Endothelial cell of umbilical vein (primary cell): Measurements from ENCODE around the gene LCN15. TPM values are rescaled to one million over a fixed set of nuclear protein-coding genes. Genes with fewer than 3 reads are reported as not detected.

Experiments
- BruUV-seq: library from RNA; stranded (reverse); fragments of 400-500 nt; replicated peaks from 2 replicates; lab custom pipeline; 2021; lab: Mats Ljungman, UMichigan
- CTCF ChIA-PET: fragments of 300-600, 350-600 bp; sonication (Branson Sonifier 250); formaldehyde crosslinking; loops from one replicate; lab custom pipeline; 2021; ENCODE audit warnings: antibody characterized with exemption, inconsistent platforms; lab: Charles Lee
- POLR2A ChIA-PET: fragments of 300-600, 350-600 bp; sonication (Branson Sonifier 250); formaldehyde crosslinking; loops from one replicate; lab custom pipeline; 2021; ENCODE audit warnings: antibody characterized with exemption, inconsistent platforms; lab: Charles Lee
- DNase-seq: peaks from one replicate; pipeline ENCODE4 v3.0.0-alpha.2; 2011; ENCODE audit warnings: low read depth, low spot score
- FAIRE-seq: peaks from 2 replicates; lab custom pipeline; 2011; peaks lifted over from hg19 to GRCh38; lab: Jason Lieb, UNC
- H2AFZ ChIP-seq: 2 replicates; pipeline ENCODE4 v1.6.0; 2012; ENCODE audit warnings: low read depth, low read length, control low read depth, inconsistent platforms
- H3K27ac ChIP-seq: 2 replicates; pipeline ENCODE4 v1.5.1; 2011; ENCODE audit warnings: low read depth, mild to moderate bottlenecking, control low read depth, low read length, moderate library complexity; ENCODE audit not compliant: insufficient read depth
- H3K27me3 ChIP-seq, 2 experiments: 2 replicates each; pipeline versions ENCODE4 v1.6.0 to v1.6.1; 2011; ENCODE audit warnings: low read length in 2 of 2, mixed read lengths in 1 of 2; ENCODE audit not compliant: control insufficient read depth in 2 of 2, insufficient read depth in 2 of 2
- H3K36me3 ChIP-seq, 2 experiments: 2 replicates in 1 of 2; 3 replicates in 1 of 2; pipeline ENCODE4 v1.5.1; 2011; ENCODE audit warnings: low read length in 2 of 2, mild to moderate bottlenecking in 1 of 2, moderate library complexity in 1 of 2; ENCODE audit not compliant: control insufficient read depth in 2 of 2, insufficient read depth in 2 of 2; ENCODE audit errors: extremely low read depth in 1 of 2
- H3K4me1 ChIP-seq: 3 replicates; pipeline ENCODE4 v1.5.1; 2011; ENCODE audit warnings: mild to moderate bottlenecking, low read length; ENCODE audit not compliant: control insufficient read depth, insufficient read depth; ENCODE audit errors: extremely low read depth
- H3K4me2 ChIP-seq: 2 replicates; pipeline ENCODE4 v1.6.1; 2011; ENCODE audit warnings: low read length, control low read depth, mixed read lengths; ENCODE audit not compliant: insufficient read depth
- H3K4me3 ChIP-seq, 3 experiments: fragments of 200-600 bp in 1 of 3; sonication (generic), shearing (Covaris generic) in 1 of 3; replicated peaks in 1 of 3; 2 replicates each; pipeline ENCODE4 v1.5.1; 2011 to 2016; ENCODE audit warnings: control low read depth in 3 of 3, low read length in 3 of 3, mild to moderate bottlenecking in 2 of 3, inconsistent platforms in 1 of 3, low read depth in 1 of 3, moderate library complexity in 1 of 3; ENCODE audit not compliant: insufficient read depth in 1 of 3
- H3K79me2 ChIP-seq: 2 replicates; pipeline ENCODE4 v1.6.0; 2012; ENCODE audit warnings: low read length, inconsistent platforms; ENCODE audit not compliant: control insufficient read depth, insufficient read depth
- H3K9ac ChIP-seq: replicated peaks from 2 replicates; pipeline ENCODE3; 2011; ENCODE audit warnings: low read length, control low read depth; ENCODE audit not compliant: insufficient read depth; ENCODE audit errors: extremely low read depth
- H3K9me1 ChIP-seq: replicated peaks from 3 replicates; pipeline ENCODE4 v1.6.0; 2011; ENCODE audit warnings: mild to moderate bottlenecking, low read length; ENCODE audit not compliant: control insufficient read depth, insufficient read depth; ENCODE audit errors: extremely low read depth
- H3K9me3 ChIP-seq: replicated peaks from 2 replicates; pipeline ENCODE4 v1.5.1; 2012; ENCODE audit warnings: low read length, inconsistent platforms; ENCODE audit not compliant: control insufficient read depth, insufficient read depth
- H4K20me1 ChIP-seq: replicated peaks from 2 replicates; pipeline ENCODE3; 2011; ENCODE audit warnings: mild to moderate bottlenecking, low read length; ENCODE audit not compliant: control insufficient read depth, insufficient read depth; ENCODE audit errors: extremely low read depth
- EZH2 ChIP-seq: IDR thresholded peaks from 2 replicates; pipeline ENCODE4 v1.6.1; 2012; ENCODE audit warnings: borderline replicate concordance, low read depth, mild to moderate bottlenecking, moderate library complexity, low read length, inconsistent platforms; ENCODE audit not compliant: severe bottlenecking
- FOS ChIP-seq: IDR thresholded peaks from 2 replicates; pipeline ENCODE4 v1.6.1; 2011; ENCODE audit warnings: mild to moderate bottlenecking, low read length, moderate library complexity, borderline replicate concordance; ENCODE audit not compliant: insufficient read depth
- GATA2 ChIP-seq: IDR thresholded peaks from 2 replicates; pipeline ENCODE4 v1.7.0; 2011; ENCODE audit warnings: low read depth, mild to moderate bottlenecking, moderate library complexity, mixed read lengths, low read length; ENCODE audit not compliant: insufficient read length, insufficient read depth
- JUN ChIP-seq: IDR thresholded peaks from 2 replicates; pipeline ENCODE4 v1.6.1; 2011; ENCODE audit warnings: borderline replicate concordance, low read depth; ENCODE audit not compliant: insufficient read length, insufficient read depth
- MYC ChIP-seq: IDR thresholded peaks from one replicate; pipeline ENCODE4 v1.6.1; 2011; ENCODE audit warnings: mild to moderate bottlenecking, low read depth, low read length
- POLR2A ChIP-seq: IDR thresholded peaks from 2 replicates; pipeline ENCODE4 v1.6.1; 2012; ENCODE audit warnings: low read depth, mild to moderate bottlenecking, control low read depth, low read length
- POLR2AphosphoS5 ChIP-seq: IDR thresholded peaks from 2 replicates; pipeline ENCODE4 v1.6.1; 2012; ENCODE audit warnings: low read depth, mild to moderate bottlenecking, control low read depth, low read length, moderate library complexity; ENCODE audit not compliant: insufficient read depth
- dilution Hi-C: fragments of 300-500 bp; cut with MboI; formaldehyde crosslinking; loops from one replicate; pipeline ENCODE4 v1.15.0; 2019; ENCODE audit warnings: low sequenced_read_pairs; ENCODE audit not compliant: extremely low pct_ligation_motif_present
- intact Hi-C: fragments of 100-400 bp; cut with micrococcal nuclease; formaldehyde crosslinking; loops from one replicate; pipeline ENCODE4 v1.10.0; 2022
- polyA plus RNA-seq, 4 experiments: library from polyadenylated mRNA; depleted of rRNA in 3 of 4; stranded (reverse) in 3 of 4; unstranded in 1 of 4; fragments of >200 nt; gene quantifications; 2 replicates each; pipeline versions ENCODE4 v1.2.1 to v1.2.3, GENCODE V29; 2011 to 2012; ENCODE audit warnings: missing spikeins in 1 of 4
- total RNA-seq: library from RNA; stranded (reverse); gene quantifications from 2 replicates; pipeline ENCODE4 v1.2.3, GENCODE V29; 2021
- TF ChIP-seq, protein P1 (sequence below), 2 donors: IDR thresholded peaks; 1 replicate in 1 of 2; 2 replicates in 1 of 2; pipeline ENCODE4 v1.5.1; 2011; ENCODE audit warnings: low read length in 2 of 2, mild to moderate bottlenecking in 2 of 2, moderate library complexity in 2 of 2, control low read depth in 1 of 2, inconsistent platforms in 1 of 2, low read depth in 1 of 2; ENCODE audit not compliant: insufficient read depth in 1 of 2; ENCODE audit errors: extremely low read depth in 1 of 2
- TF ChIP-seq, protein P2 (sequence below): IDR thresholded peaks from 2 replicates; pipeline ENCODE4 v1.6.1; 2011; ENCODE audit not compliant: insufficient read depth, insufficient read length

LCN15 gene
- total and polyA plus RNA-seq, 2 donors (not counting 3 experiments of a cell fraction or from before 2014, with no cell fraction given): not detected

DNA sequence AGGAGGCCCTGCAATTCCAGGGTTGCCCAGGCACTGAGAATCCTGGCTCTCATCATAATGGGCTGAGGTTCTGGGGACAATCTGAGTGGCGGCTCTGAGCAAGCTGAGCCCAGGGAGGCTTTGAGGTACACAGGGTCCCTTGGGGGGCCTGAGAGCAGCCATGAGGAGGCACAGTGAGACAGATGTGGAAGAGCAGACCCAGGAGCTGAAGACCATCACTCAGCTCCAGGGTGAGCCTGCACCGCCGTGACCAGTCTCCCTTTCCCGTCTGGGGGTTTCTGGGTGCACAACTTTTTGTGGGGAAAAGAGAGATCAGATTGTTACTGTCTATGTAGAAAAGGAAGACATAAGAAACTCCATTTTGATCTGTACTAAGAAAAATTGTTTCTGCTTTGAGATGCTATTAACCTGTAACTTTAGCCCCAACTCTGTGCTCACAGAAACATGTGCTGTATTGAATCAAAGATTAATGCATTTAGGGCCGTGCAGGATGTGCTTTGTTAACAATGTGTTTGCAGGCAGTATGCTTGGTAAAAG, 32.0 kb upstream of the LCN15 start, which contains the start of gene CCDC183:
TSS of gene CCDC183 (plus strand) at position 101 of the 537 bp plus-strand sequence. CDS start at position 161, 60 bp downstream.
- DNase-seq (no peak), FAIRE-seq (no peak)
- ChIA-PET POLR2A (no interaction called here), CTCF (interaction anchor here (1.3 kb wide), 1 partner anchor 233 kb away, joined by 3 read pairs; no protein-coding TSS in a partner anchor)
- H3K27me3 ChIP-seq: peaks cover 26 to 27% of the 10 kb centered on the region in 2 experiments
- no peaks in the 10 kb centered on the region for H3K9me1 ChIP-seq
- peaks cover 3% of the 10 kb centered on the region for H3K4me1 ChIP-seq
- no peak within 1 kb of the TSS for H2AFZ ChIP-seq
- no peaks in the 10 kb centered on the region for H3K9me3 ChIP-seq
- no peak within 1 kb of the TSS for H3K4me2 ChIP-seq
- H3K27ac ChIP-seq: no peak within 1 kb of the TSS
- dilution Hi-C loops (no loop called here), intact Hi-C loops (no loop called here)
- no peak within 1 kb of the TSS for H3K4me3 ChIP-seq
- H3K9ac ChIP-seq: no peak within 1 kb of the TSS
- peaks cover 0 to 2% of the 10 kb centered on the region in 2 experiments for H3K36me3 ChIP-seq
- H3K79me2 ChIP-seq: peaks cover 1% of the 10 kb centered on the region
- BruUV-seq: no TSS peak
- TF ChIP-seq POLR2A: no peak
- TF ChIP-seq, protein P1, sequence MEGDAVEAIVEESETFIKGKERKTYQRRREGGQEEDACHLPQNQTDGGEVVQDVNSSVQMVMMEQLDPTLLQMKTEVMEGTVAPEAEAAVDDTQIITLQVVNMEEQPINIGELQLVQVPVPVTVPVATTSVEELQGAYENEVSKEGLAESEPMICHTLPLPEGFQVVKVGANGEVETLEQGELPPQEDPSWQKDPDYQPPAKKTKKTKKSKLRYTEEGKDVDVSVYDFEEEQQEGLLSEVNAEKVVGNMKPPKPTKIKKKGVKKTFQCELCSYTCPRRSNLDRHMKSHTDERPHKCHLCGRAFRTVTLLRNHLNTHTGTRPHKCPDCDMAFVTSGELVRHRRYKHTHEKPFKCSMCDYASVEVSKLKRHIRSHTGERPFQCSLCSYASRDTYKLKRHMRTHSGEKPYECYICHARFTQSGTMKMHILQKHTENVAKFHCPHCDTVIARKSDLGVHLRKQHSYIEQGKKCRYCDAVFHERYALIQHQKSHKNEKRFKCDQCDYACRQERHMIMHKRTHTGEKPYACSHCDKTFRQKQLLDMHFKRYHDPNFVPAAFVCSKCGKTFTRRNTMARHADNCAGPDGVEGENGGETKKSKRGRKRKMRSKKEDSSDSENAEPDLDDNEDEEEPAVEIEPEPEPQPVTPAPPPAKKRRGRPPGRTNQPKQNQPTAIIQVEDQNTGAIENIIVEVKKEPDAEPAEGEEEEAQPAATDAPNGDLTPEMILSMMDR (IDR thresholded peaks at IDR 0.05; ENCODE audit: extremely low read depth in 1 of 2, insufficient read depth in 1 of 2, low read depth in 1 of 2, low read length in 2 of 2): no peak
- no peak for TF ChIP-seq GATA2
- H4K20me1 ChIP-seq: no peaks in the 10 kb centered on the region

DNA sequence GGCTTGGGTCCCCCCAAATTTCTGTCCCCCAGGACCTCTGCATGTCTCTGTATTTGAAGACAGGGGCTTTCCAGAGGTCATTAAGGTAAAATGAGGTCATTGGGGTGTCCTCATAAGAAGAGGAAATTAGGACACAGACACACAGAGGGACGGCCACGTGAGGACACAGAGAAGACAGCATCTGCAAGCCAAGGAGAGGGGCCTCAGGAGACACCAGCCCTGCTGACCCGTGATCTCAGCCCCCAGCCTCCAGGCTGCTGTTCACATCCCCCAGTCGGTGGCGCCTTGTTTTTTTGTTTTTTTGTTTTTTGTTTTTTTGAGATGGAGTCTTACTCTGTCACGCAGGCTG, 30.7 kb upstream of the LCN15 start:
- Histone ChIP-seq H3K9me3 (no peaks in the 10 kb centered on the region), H3K36me3 (peaks cover 0 to 2% of the 10 kb centered on the region in 2 experiments), H4K20me1 (no peaks in the 10 kb centered on the region), H3K27ac (no peak overlapping the region), H3K4me1 (peaks cover 7% of the 10 kb centered on the region), H3K27me3 (peaks cover 19 to 23% of the 10 kb centered on the region in 2 experiments), H3K4me3 (no peak overlapping the region), H3K79me2 (peaks cover 1% of the 10 kb centered on the region), H3K4me2 (no peak overlapping the region), H3K9ac (no peak overlapping the region), H2AFZ (no peak overlapping the region), H3K9me1 (no peaks in the 10 kb centered on the region)
- FAIRE-seq: no peak
- ChIA-PET CTCF (interaction anchor here (1.5 kb wide), 1 partner anchor 29 kb away, joined by 5 read pairs; no protein-coding TSS in a partner anchor), POLR2A (no interaction called here)
- no peak for DNase-seq
- no TSS peak for BruUV-seq
- dilution Hi-C loops: no loop called here
- intact Hi-C loops: loop anchor here (5.0 kb wide), 3 partner anchors 52 to 92 kb away; partner anchors contain the start of genes PHPT1 and TRAF2
- TF ChIP-seq, protein P2, sequence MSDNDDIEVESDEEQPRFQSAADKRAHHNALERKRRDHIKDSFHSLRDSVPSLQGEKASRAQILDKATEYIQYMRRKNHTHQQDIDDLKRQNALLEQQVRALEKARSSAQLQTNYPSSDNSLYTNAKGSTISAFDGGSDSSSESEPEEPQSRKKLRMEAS: no peak
- TF ChIP-seq POLR2A: no peak
- no peak for TF ChIP-seq POLR2AphosphoS5
- TF ChIP-seq MYC: no peak
- no peak for TF ChIP-seq GATA2
- no peak for TF ChIP-seq FOS
- TF ChIP-seq EZH2: no peak
- no peak for TF ChIP-seq JUN
- TF ChIP-seq, protein P1 (IDR thresholded peaks at IDR 0.05; ENCODE audit: extremely low read depth in 1 of 2, insufficient read depth in 1 of 2, low read depth in 1 of 2, low read length in 2 of 2): no peak
